AG09309 (cell line): ENCODE results near the gene SLC1A7.

Experiments
- DNase-seq: peaks from one replicate; pipeline ENCODE4 v3.0.0-alpha.2; 2010; ENCODE audit warnings: low read depth
- H3K4me3 ChIP-seq: 2 replicates; pipeline ENCODE4 v1.5.1; 2011; ENCODE audit warnings: mild to moderate bottlenecking, low read depth, low read length, moderate library complexity; ENCODE audit not compliant: control insufficient read depth
- CTCF ChIP-seq: IDR thresholded peaks from 2 replicates; pipeline ENCODE4 v1.5.1; 2011; ENCODE audit warnings: mild to moderate bottlenecking, low read depth, low read length, inconsistent platforms; ENCODE audit not compliant: insufficient read depth, control insufficient read depth; ENCODE audit errors: missing control alignments

SLC1A7 gene

GRCh38 chr1:53114090-53114489 is 28.3 kb downstream of the SLC1A7 start:
- H3K4me3 ChIP-seq = no peak overlapping the region
- no peak for DNase-seq
- no peak for TF ChIP-seq CTCF

GRCh38 chr1:53112861-53113260 is 29.6 kb downstream of the SLC1A7 start:
- DNase-seq = no peak
- no peak for TF ChIP-seq CTCF
- no peak overlapping the region for H3K4me3 ChIP-seq

- DNase-seq = peak; percentile 72
- no peak overlapping the region for H3K4me3 ChIP-seq
- no peak for TF ChIP-seq CTCF
These were observed 30.1 kb downstream of the SLC1A7 start for GRCh38 chr1:53112271-53112774.

- no peak for TF ChIP-seq CTCF
- H3K4me3 ChIP-seq = no peak overlapping the region
- DNase-seq = no peak
These were observed 30.7 kb downstream of the SLC1A7 start for GRCh38 chr1:53111693-53112092.

GRCh38 chr1:53111073-53111556 is 31.3 kb downstream of the SLC1A7 start:
- H3K4me3 ChIP-seq = no peak overlapping the region
- TF ChIP-seq CTCF = no peak
- no peak for DNase-seq

- no peak overlapping the region for H3K4me3 ChIP-seq
These were observed 31.9 kb downstream of the SLC1A7 start for GRCh38 chr1:53110370-53111072.

More at GRCh38 chr1:53110370-53111072, 31.9 kb downstream of the SLC1A7 start:
- no peak for TF ChIP-seq CTCF
- peak; percentile 61 for DNase-seq
